H1 (cell line): ENCODE data around the gene PPA1. TPM values are rescaled to one million over a fixed set of nuclear protein-coding genes. Genes with fewer than 3 reads are reported as not detected.

Source experiments
- BRCA1 ChIP-seq: IDR thresholded peaks from 2 replicates; pipeline ENCODE4 v1.6.1; 2012; ENCODE audit warnings: low read depth, low read length, improper control_type of control experiment
- CHD2 ChIP-seq: IDR thresholded peaks from 2 replicates; pipeline ENCODE4 v1.6.1; 2012; ENCODE audit warnings: low read length, improper control_type of control experiment
- CREB1 ChIP-seq: IDR thresholded peaks from 2 replicates; pipeline ENCODE4 v1.6.1; 2012; ENCODE audit warnings: inconsistent platforms
- CTBP2 ChIP-seq: IDR thresholded peaks from 2 replicates; pipeline ENCODE4 v1.7.0; 2011; ENCODE audit warnings: borderline replicate concordance, mild to moderate bottlenecking, moderate library complexity, mixed read lengths, low read length; ENCODE audit not compliant: insufficient read depth, insufficient read length
- FOSL1 ChIP-seq: IDR thresholded peaks from 2 replicates; pipeline ENCODE4 v1.6.1; 2011; ENCODE audit warnings: mild to moderate bottlenecking, low read depth, low read length, moderate library complexity; ENCODE audit not compliant: insufficient read depth
- HDAC2 ChIP-seq, 2 experiments: fragments of 300-600 bp in 1 of 2; sonication (generic) in 1 of 2; IDR thresholded peaks; 2 replicates each; pipeline ENCODE4 v1.6.1; 2011 to 2012; ENCODE audit warnings: low read depth in 2 of 2, low read length in 2 of 2, mild to moderate bottlenecking in 2 of 2, moderate library complexity in 2 of 2, borderline replicate concordance in 1 of 2, inconsistent platforms in 1 of 2
- HDAC6 ChIP-seq: IDR thresholded peaks from one replicate; pipeline ENCODE4 v1.7.1; 2012; ENCODE audit warnings: low read depth, mild to moderate bottlenecking, inconsistent platforms, low read length, moderate library complexity
- RBBP5 ChIP-seq: IDR thresholded peaks from 2 replicates; pipeline ENCODE4 v1.7.1; 2012; ENCODE audit warnings: low read depth, mild to moderate bottlenecking, inconsistent platforms, low read length, moderate library complexity, borderline replicate concordance
- polyA plus RNA-seq, 7 experiments: library from polyadenylated mRNA; depleted of rRNA in 3 of 7; stranded (reverse) in 5 of 7; unstranded in 2 of 7; fragments of >200 nt in 5 of 7; fragments of 200-250 nt in 2 of 7; gene quantifications; 1 replicate in 5 of 7; 2 replicates in 1 of 7; 4 replicates in 1 of 7; pipeline versions ENCODE4 v1.2.1 to v1.2.3, GENCODE V29; 2011 to 2013; ENCODE audit warnings: missing spikeins in 2 of 7, mixed read lengths in 2 of 7
- total RNA-seq: library from RNA; stranded (reverse); fragmentation: NEBNext Ultra II Directional; extraction: Animal tissue kit (Norgen Biotek cat#: 25700); gene quantifications from 2 replicates; pipeline ENCODE4 v1.2.1, GENCODE V29; 2021
- TF ChIP-seq, protein P1 (sequence below), 3 experiments: IDR thresholded peaks; 1 replicate in 2 of 3; 2 replicates in 1 of 3; pipeline versions ENCODE4 v1.5.1 to v1.6.1; 2011; ENCODE audit warnings: low read length in 3 of 3, mild to moderate bottlenecking in 3 of 3, inconsistent platforms in 2 of 3, low read depth in 1 of 3, moderate library complexity in 1 of 3; ENCODE audit not compliant: insufficient read depth in 1 of 3; ENCODE audit errors: control extremely low read depth in 1 of 3

PPA1 gene
- total and polyA plus RNA-seq, 2 of the 8 experiments (the other 6 are each of a cell fraction or from before 2014, with no cell fraction given) = 77.0 to 191 TPM

DNA sequence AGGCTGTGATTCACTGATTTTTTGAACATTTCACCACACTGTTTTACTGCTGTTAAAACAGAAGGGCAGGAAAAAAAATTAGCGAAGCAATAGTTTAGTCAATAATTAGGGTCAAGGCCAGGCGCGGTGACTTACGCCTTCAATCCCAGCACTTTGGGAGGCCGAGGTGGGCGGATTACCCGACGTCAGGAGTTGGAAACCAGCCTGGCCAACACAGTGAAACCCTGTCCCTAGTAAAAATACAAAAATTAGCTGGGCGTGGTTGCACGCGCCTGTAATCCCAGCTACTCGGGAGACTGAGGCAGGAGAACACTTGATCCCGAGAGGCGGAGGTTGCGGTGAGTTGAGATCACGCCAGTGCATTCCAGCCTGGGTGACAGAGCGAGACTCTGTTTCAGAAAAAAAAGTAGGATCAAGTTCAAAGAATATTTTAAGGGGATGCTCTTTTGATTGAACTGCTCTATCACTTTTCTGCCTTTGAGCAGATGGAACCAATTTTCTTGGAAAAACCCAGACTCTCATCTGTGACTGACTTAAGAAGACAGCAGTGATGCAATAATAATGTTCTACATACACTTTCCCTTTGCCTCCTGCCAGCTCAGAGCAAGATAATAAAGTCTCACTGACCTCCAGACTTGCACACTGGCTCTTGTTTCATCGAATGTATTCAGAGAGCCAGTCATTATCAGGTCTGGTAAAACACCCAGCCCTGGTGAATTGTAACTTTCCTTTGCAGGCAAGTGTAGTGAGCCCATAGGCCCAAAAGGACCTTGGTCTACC, 1.6 kb upstream of the PPA1 start (continued):
- TF ChIP-seq FOSL1 = no peak
- no peak for TF ChIP-seq BRCA1
- no peak for TF ChIP-seq HDAC6
- TF ChIP-seq HDAC2 (IDR thresholded peaks at IDR 0.05; ENCODE audit: borderline replicate concordance in 1 of 2, low read depth in 2 of 2, low read length in 2 of 2) = no peak
- no peak for TF ChIP-seq CTBP2
- TF ChIP-seq CREB1 = no peak
- no peak for TF ChIP-seq CHD2
- TF ChIP-seq, protein P1, sequence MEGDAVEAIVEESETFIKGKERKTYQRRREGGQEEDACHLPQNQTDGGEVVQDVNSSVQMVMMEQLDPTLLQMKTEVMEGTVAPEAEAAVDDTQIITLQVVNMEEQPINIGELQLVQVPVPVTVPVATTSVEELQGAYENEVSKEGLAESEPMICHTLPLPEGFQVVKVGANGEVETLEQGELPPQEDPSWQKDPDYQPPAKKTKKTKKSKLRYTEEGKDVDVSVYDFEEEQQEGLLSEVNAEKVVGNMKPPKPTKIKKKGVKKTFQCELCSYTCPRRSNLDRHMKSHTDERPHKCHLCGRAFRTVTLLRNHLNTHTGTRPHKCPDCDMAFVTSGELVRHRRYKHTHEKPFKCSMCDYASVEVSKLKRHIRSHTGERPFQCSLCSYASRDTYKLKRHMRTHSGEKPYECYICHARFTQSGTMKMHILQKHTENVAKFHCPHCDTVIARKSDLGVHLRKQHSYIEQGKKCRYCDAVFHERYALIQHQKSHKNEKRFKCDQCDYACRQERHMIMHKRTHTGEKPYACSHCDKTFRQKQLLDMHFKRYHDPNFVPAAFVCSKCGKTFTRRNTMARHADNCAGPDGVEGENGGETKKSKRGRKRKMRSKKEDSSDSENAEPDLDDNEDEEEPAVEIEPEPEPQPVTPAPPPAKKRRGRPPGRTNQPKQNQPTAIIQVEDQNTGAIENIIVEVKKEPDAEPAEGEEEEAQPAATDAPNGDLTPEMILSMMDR (IDR thresholded peaks at IDR 0.05; ENCODE audit: control extremely low read depth in 1 of 3, insufficient read depth in 1 of 3, low read depth in 1 of 3, low read length in 3 of 3) = no peak
- TF ChIP-seq RBBP5 = no peak
